Skeletal muscle satellite cell (primary cell): ENCODE results near the gene AGO3.

Experiments
- H3K27me3 ChIP-seq: 2 replicates; pipeline ENCODE4 v1.7.0; 2013; ENCODE audit warnings: low read length; ENCODE audit not compliant: control insufficient read depth, insufficient read depth
- H3K36me3 ChIP-seq: 2 replicates; pipeline ENCODE4 v1.7.0; 2013; ENCODE audit warnings: mild to moderate bottlenecking, control low read depth, low read length; ENCODE audit not compliant: insufficient read depth
- H3K4me1 ChIP-seq: 2 replicates; pipeline ENCODE4 v1.7.0; 2013; ENCODE audit warnings: low read length; ENCODE audit not compliant: control insufficient read depth, insufficient read depth
- H3K4me2 ChIP-seq: 2 replicates; pipeline ENCODE4 v1.7.0; 2013; ENCODE audit warnings: mild to moderate bottlenecking, low read length
- H3K4me3 ChIP-seq: 2 replicates; pipeline ENCODE4 v1.7.0; 2013; ENCODE audit warnings: low read length
- H3K9ac ChIP-seq: 2 replicates; pipeline ENCODE4 v1.7.0; 2013; ENCODE audit warnings: mild to moderate bottlenecking, low read depth, low read length, moderate library complexity
- H3K9me3 ChIP-seq: replicated peaks from 2 replicates; pipeline ENCODE4 v1.7.0; 2013; ENCODE audit warnings: mild to moderate bottlenecking, control low read depth, low read length

AGO3 gene

DNA sequence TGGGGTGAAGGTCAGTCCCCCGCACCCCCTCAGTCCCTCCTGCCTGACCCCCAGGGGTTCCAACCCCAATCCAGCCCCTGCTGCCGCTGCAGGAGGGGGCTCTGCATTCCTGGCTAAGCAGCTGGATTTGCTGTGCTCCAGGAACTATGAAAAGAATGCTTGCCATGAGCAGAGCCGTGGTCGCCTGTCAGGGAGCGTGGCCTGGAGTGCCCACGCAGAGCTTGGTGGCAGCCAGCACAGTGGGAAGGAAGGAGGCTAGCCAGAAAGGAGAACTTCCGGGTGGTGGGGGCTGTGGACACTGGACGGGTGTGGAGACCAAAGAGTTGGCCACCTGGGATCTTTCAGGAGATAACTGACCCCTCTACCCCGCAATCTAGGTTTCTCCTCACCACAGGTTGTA is 188.6 kb downstream of the AGO3 start:
- no peak overlapping the region for H3K9ac ChIP-seq
- no peaks in the 10 kb centered on the region for H3K9me3 ChIP-seq
- H3K4me1 ChIP-seq, result peaks cover 34% of the 10 kb centered on the region
- no peaks in the 10 kb centered on the region for H3K36me3 ChIP-seq
- peaks cover 17% of the 10 kb centered on the region for H3K27me3 ChIP-seq
- no peak overlapping the region for H3K4me2 ChIP-seq
- H3K4me3 ChIP-seq, result no peak overlapping the region
